Endometrium (tissue), 2 donors: ENCODE results near the gene HSD17B7.
"Not testable (repeated sequence)": the region's sequence is repeated elsewhere in the genome, so short reads cannot be mapped to it uniquely, and the experiment has no call there.

Source experiments
- FAIRE-seq: peaks from 2 replicates; lab custom pipeline; 2012; peaks lifted over from hg19 to GRCh38; lab: Jason Lieb, UNC
- donor health status: control.
- donor health status: control.

Gene HSD17B7

GRCh38 chr1:162790303-162790984, at the start of gene HSD17B7:
Gene HSD17B7 (plus strand): TSS chr1:162790702. CDS start chr1:162790801, 99 bp downstream.
- peak; percentile 94 for FAIRE-seq

DNA sequence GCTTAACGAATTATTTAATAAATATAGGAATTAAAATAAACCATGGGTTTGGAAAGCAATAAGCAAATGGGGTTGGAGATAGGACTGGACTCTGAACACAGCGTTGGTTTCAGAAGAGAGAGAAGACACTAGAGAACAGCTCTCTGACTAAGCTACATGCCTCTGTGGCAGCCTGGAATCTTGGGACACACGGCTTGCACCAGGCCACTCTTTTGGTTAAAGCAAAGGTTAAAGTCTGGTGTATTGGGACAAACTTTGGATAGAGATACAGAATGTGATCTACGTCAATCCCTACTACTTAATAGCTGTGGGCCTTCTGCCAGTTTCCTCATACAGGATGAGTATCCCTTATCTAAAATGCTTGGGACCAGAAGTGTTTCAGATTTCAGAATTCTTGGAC, 49.7 kb upstream of the HSD17B7 start:
- no peak for FAIRE-seq

DNA sequence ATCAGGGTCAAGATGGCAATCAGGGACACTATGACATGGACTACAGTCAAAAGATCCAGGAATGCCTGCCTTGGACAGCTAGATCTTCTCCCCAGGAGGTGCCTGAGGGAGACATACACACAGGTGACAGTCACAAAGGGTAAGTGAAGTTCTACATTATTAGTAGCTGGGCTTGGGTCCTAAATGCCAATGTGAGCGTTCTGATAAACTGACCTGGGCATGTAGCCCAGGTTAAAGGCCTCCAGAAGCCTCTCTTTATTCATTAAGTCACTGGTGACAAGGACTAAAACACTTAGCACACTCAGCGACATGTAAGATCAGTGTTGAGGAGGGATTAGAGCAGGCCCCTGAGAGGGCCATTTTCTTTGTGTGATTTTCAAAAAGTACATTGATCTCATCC, 48.9 kb upstream of the HSD17B7 start:
- no peak for FAIRE-seq

GRCh38 chr1:162746264-162746942, 44.1 kb upstream of the HSD17B7 start:
- FAIRE-seq, result not testable (repeated sequence)

GRCh38 chr1:162753001-162753658, 37.4 kb upstream of the HSD17B7 start:
- no peak for FAIRE-seq

GRCh38 chr1:162753998-162754585, 36.4 kb upstream of the HSD17B7 start:
- no peak for FAIRE-seq

- no peak for FAIRE-seq
Measured at GRCh38 chr1:162755306-162755705, 35.2 kb upstream of the HSD17B7 start.

DNA sequence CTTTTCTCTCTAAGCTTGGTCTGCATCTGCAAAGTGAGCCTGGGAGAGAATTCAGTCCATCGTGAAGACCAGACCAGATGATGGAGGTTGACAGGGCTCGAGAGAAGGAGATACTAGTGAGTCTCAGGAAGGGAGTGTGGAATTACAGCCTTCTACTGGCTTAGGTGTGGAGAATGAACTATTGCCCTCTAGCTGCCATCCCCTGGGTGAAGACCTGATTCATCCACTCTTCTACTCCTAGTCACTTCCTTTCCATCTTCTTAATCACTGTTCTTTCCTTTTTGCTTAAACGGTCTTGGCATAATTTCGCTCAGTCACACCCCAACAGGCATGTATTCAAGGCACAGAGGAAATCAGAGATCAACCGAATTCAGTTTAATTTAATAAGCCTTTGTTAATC, 34.0 kb upstream of the HSD17B7 start:
- FAIRE-seq, result no peak

- no peak for FAIRE-seq
Measured at GRCh38 chr1:162757476-162757875, 33.0 kb upstream of the HSD17B7 start.

DNA sequence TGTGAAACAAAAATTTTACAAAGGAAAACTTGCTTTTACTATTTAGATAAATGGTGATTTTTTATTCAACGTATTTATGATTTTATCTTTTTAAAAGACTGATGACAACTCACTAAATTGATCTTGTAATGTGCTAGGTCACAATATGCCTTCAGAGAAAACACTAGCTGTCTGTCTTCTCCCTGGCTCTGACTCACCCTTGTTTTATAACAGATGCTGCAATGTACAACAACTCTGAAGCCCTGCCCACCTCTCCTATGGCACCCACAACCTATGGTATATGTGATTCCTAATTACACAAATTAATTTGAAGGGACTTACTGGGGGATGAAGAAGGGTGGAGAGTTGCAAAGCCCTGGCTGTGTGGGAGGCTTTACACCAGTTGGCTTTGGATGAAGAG, 24.7 kb upstream of the HSD17B7 start:
- no peak for FAIRE-seq

DNA sequence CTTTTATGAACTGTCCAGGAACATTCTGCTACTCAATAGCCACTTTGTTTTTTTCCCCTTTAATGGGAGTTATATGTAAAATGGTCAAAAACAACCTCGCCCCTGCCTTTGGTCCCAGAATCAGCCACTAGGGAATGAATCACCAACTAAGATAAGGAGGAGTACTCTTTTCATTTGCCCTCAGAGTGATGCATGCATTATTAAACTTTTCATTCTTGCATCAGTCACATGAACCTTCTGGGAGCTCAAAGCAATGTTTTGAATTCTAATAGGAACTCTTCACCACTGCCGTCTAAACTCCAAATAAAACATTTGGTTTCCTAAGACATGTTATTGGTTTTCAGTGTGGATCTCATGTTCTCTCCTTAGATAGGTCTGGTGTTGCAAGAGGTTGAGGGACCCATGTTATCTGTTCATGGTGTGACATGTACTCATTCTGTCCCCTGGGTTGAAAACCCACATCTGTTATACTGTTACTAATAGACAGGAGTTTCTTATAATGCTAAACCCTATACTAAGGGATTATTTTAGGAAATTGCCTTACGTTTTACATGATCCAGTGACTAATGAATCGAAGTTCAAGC, 17.8 kb upstream of the HSD17B7 start:
- no peak for FAIRE-seq

- FAIRE-seq, result no peak
Measured at GRCh38 chr1:162774007-162774406, 16.5 kb upstream of the HSD17B7 start.

DNA sequence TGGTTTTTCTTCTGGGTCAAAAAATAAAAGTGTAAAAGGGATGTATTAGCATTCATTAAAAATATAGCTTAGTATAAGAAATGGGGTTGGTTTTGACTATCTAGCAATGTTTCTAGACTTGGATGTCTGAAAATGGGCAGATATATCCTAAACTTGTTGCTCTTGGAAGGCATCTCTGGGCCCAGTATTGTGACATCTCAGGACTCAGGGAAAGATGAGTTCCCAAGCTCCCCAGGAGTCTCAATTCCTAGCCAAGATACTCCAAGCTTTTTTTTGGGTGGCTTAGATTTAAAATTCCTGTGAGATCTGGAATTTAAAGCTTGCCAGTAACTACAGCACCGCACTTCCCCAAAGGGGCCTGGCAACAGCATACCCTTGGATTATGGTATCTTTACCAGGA, 11.5 kb upstream of the HSD17B7 start:
- no peak for FAIRE-seq

GRCh38 chr1:162782671-162783070, 7.8 kb upstream of the HSD17B7 start:
- FAIRE-seq, result no peak

DNA sequence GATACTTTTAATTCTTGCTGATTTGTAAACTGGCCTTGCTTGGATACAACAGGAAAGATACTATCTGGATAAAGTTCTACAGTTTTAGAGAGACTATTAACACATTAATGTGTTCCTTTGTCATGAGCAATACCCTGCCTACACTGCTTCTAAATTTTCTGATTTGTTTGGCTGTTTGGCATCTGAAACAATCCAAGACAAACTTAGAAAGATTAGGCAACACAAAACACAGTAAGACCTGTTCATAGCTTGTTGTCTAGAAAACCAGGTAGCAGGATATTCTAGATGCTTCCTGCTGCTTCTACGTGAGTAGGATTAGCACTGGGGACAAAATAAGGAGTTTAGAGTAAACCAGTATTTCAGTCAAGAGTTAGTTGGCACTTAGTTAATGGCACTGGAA, 5.6 kb upstream of the HSD17B7 start:
- FAIRE-seq, result not testable (repeated sequence)

DNA sequence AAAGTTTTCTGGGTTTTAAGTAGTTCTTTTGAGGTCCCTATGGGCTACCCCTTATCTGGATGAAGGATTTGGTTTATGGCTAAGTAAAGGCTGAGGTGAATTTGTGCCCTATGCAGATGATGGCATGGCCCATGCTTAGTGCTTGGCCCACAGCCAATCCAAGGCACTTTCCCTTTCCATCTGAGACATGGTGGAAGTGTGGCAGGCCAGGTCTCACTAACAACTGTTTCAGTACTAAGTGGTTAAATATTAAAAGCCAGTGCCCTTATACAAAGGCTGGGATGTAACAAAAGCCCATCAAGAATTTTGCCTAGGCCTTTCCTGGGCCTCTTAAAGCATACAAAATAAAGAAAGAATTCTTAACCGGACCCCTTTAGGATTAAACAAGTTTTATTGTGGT, 1.7 kb upstream of the HSD17B7 start:
- not testable (repeated sequence) for FAIRE-seq

DNA sequence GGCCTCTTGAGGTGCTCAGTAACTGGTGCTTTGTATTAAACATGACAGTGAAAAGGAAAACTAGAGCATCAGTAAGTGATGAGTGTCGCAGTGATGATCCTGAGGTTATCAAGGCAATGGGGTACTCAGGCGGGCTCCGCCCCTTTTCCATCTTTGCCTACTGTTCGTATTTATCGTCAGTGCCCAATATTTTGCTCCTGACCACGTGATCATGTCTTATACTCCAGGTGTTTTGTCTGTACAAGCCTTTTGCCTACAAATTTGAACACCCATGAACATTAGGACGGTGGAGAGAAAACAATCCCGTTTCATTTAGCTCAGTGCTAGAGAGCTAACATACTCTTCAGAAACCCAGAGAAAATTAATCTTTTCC, 469 bp downstream of the HSD17B7 start:
- FAIRE-seq, result not testable (repeated sequence)

DNA sequence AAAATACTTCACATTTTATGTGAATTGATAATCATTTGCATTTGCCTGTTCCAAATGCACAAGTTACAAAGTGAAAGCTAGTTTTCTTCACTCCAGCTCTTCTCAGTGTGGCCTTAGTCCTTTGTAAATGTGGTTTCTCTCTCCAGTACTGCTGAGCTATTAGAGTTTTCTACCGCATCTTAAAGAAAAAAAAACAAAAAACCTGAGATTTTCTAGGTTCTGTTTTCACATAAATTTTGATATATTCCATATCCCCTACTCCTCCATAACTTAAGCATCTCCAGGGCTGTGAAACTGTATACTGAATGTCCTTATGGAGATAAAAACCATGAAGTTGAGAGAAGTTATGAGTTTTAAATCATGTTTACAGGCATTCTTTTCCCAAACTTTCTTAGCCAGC, 3.8 kb downstream of the HSD17B7 start:
- not testable (repeated sequence) for FAIRE-seq

DNA sequence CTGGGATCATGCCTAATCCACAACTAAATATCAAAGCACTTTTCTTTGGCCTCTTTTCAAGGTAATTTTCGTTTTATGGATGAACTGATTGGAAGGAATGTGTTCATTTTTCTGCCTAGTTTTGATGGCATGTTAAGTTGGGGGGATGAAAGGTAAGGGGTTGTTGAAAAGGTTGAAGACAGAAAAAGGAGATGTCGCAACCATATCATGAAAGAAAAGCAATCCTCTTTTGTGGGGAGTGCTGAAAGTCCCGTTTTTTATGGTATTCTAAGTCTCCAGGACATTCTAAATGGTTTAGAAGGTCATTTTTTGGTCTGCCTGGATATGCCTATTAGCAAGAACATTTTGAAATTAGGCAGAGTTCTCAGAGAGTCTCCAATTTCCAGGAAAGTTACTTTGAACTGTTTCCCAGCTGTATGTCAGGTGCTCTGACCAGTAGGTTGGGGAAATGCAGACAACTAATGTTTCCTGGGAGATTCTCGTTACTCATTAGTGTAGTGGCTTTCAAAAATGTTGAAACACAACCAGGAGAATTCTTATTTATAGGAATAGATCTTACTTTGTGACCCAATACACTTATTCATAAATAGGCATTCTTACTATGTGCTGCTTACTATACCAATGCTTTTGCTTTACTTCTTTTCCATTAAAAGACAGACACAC, 6.2 kb downstream of the HSD17B7 start:
- FAIRE-seq, result not testable (repeated sequence)

GRCh38 chr1:162799995-162800830, 9.7 kb downstream of the HSD17B7 start:
- not testable (repeated sequence) for FAIRE-seq

DNA sequence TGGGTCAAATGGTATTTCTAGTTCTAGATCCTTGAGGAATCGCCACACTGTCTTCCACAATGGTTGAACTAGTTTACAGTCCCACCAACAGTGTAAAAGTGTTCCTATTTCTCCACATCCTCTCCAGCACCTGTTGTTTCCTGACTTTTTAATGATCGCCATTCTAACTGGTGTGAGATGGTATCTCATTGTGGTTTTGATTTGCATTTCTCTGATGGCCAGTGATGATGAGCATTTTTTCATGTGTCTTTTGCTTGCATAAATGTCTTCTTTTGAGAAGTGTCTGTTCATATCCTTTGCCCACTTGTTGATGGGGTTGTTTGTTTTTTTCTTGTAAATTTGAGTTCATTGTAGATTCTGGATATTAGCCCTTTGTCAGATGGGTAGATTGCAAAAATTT, 17.0 kb downstream of the HSD17B7 start:
- not testable (repeated sequence) for FAIRE-seq
